Liver (tissue), 3 donors: ENCODE data around the gene LMTK2.

Experiments used
- FOXA1 ChIP-seq: IDR thresholded peaks from 2 replicates; pipeline ENCODE4 v1.6.1; 2016; ENCODE audit warnings: antibody characterized with exemption
- GABPA ChIP-seq, 2 donors: IDR thresholded peaks in 1 of 2; conservative IDR thresholded peaks in 1 of 2; 2 replicates each; pipeline ENCODE4 v1.6.1; 2016; ENCODE audit warnings: antibody characterized with exemption in 2 of 2, mild to moderate bottlenecking in 1 of 2, moderate library complexity in 1 of 2
- HNF4A ChIP-seq, 2 donors: conservative IDR thresholded peaks; 2 replicates each; pipeline ENCODE4 v1.6.1; 2016; ENCODE audit warnings: antibody characterized with exemption in 2 of 2, mild to moderate bottlenecking in 2 of 2
- RAD21 ChIP-seq, 2 donors: IDR thresholded peaks; 2 replicates each; pipeline ENCODE4 v1.6.1; 2016; ENCODE audit warnings: antibody characterized with exemption in 2 of 2, mild to moderate bottlenecking in 2 of 2
- RXRA ChIP-seq, 2 donors: IDR thresholded peaks; 2 replicates each; pipeline ENCODE4 v1.6.1; 2017 to 2018; ENCODE audit warnings: antibody characterized with exemption in 2 of 2, mild to moderate bottlenecking in 1 of 2
- SP1 ChIP-seq: IDR thresholded peaks from 2 replicates; pipeline ENCODE4 v1.6.1; 2018; ENCODE audit warnings: antibody characterized with exemption, mild to moderate bottlenecking
- TAF1 ChIP-seq: conservative IDR thresholded peaks from 2 replicates; pipeline ENCODE4 v1.6.1; 2016; ENCODE audit warnings: antibody characterized with exemption, mild to moderate bottlenecking
- TF ChIP-seq, protein P1 (sequence below): IDR thresholded peaks from 2 replicates; pipeline ENCODE4 v1.6.1; 2016; ENCODE audit warnings: antibody characterized with exemption
- TF ChIP-seq, protein P2 (sequence below): fragments of 150-350 bp; IDR thresholded peaks from 2 replicates; pipeline ENCODE4 v1.5.1; 2017; ENCODE audit warnings: improper control_type of control experiment, low read depth, low read length; ENCODE audit not compliant: missing input control
- TF ChIP-seq, protein P3 (sequence below): IDR thresholded peaks from 2 replicates; pipeline ENCODE4 v1.6.1; 2016; ENCODE audit warnings: antibody characterized with exemption, mild to moderate bottlenecking
- donor health status: healthy.
- donor health status: healthy.

DNA sequence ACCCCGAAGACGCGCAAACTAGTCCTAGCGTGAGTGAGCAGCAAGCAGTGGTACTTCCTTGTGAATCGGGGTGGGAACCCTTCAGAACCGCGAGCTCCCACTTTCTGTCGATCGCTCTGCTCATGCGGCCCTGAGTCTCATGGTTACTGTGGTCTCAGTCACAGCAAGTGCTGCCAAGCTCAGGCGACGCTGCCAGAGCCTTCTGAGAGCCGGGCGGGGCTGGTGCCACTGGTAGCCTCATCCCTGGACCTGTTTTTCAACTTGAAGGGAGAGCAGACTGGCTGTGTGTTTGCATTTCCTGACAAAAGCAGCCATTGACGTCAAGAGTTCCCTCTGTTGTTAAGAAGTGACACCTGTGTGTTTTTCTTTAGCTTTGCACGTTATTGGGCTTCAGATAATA is 71.7 kb downstream of the LMTK2 start:
- no peak for TF ChIP-seq RXRA (IDR thresholded peaks at IDR 0.05)
- TF ChIP-seq, protein P1, sequence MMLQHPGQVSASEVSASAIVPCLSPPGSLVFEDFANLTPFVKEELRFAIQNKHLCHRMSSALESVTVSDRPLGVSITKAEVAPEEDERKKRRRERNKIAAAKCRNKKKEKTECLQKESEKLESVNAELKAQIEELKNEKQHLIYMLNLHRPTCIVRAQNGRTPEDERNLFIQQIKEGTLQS: no peak
- TF ChIP-seq, protein P2, sequence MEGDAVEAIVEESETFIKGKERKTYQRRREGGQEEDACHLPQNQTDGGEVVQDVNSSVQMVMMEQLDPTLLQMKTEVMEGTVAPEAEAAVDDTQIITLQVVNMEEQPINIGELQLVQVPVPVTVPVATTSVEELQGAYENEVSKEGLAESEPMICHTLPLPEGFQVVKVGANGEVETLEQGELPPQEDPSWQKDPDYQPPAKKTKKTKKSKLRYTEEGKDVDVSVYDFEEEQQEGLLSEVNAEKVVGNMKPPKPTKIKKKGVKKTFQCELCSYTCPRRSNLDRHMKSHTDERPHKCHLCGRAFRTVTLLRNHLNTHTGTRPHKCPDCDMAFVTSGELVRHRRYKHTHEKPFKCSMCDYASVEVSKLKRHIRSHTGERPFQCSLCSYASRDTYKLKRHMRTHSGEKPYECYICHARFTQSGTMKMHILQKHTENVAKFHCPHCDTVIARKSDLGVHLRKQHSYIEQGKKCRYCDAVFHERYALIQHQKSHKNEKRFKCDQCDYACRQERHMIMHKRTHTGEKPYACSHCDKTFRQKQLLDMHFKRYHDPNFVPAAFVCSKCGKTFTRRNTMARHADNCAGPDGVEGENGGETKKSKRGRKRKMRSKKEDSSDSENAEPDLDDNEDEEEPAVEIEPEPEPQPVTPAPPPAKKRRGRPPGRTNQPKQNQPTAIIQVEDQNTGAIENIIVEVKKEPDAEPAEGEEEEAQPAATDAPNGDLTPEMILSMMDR: no peak
- TF ChIP-seq SP1: no peak
- no peak for TF ChIP-seq GABPA (IDR thresholded peaks at IDR 0.05 in 1 of 2, conservative IDR thresholded peaks at IDR 0.05 in 1 of 2)
- no peak for TF ChIP-seq HNF4A (conservative IDR thresholded peaks at IDR 0.05)
- no peak for TF ChIP-seq FOXA1
- no peak for TF ChIP-seq TAF1
- TF ChIP-seq RAD21 (IDR thresholded peaks at IDR 0.05): no peak
- TF ChIP-seq, protein P3, sequence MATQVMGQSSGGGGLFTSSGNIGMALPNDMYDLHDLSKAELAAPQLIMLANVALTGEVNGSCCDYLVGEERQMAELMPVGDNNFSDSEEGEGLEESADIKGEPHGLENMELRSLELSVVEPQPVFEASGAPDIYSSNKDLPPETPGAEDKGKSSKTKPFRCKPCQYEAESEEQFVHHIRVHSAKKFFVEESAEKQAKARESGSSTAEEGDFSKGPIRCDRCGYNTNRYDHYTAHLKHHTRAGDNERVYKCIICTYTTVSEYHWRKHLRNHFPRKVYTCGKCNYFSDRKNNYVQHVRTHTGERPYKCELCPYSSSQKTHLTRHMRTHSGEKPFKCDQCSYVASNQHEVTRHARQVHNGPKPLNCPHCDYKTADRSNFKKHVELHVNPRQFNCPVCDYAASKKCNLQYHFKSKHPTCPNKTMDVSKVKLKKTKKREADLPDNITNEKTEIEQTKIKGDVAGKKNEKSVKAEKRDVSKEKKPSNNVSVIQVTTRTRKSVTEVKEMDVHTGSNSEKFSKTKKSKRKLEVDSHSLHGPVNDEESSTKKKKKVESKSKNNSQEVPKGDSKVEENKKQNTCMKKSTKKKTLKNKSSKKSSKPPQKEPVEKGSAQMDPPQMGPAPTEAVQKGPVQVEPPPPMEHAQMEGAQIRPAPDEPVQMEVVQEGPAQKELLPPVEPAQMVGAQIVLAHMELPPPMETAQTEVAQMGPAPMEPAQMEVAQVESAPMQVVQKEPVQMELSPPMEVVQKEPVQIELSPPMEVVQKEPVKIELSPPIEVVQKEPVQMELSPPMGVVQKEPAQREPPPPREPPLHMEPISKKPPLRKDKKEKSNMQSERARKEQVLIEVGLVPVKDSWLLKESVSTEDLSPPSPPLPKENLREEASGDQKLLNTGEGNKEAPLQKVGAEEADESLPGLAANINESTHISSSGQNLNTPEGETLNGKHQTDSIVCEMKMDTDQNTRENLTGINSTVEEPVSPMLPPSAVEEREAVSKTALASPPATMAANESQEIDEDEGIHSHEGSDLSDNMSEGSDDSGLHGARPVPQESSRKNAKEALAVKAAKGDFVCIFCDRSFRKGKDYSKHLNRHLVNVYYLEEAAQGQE: no peak
